HepG2 (cell line): ENCODE results near the gene THAP2. TPM values are rescaled to one million over a fixed set of nuclear protein-coding genes. Genes with fewer than 3 reads are reported as not detected.
A peak's percentile ranks its signal among the peaks of the same experiment; 100 is the strongest.

Experiments used
- AKAP8 ChIP-seq: sonication (generic); formaldehyde crosslinking; IDR thresholded peaks from 2 replicates; pipeline ENCODE4 v1.5.1; 2020; ENCODE audit warnings: mild to moderate bottlenecking, missing genetic modification reagents
- ATF1 ChIP-seq: IDR thresholded peaks from 2 replicates; pipeline ENCODE4 v1.6.1; 2016; ENCODE audit warnings: mild to moderate bottlenecking, control low read depth
- BHLHE40 ChIP-seq: IDR thresholded peaks from 2 replicates; pipeline ENCODE4 v1.6.1; 2011; ENCODE audit warnings: low read length, improper control_type of control experiment
- HNF4G ChIP-seq, 2 experiments: sonication (generic) in 1 of 2; formaldehyde crosslinking in 1 of 2; IDR thresholded peaks; 2 replicates each; pipeline versions ENCODE4 v1.4.0 to v1.6.1; 2011 to 2020; ENCODE audit warnings: borderline replicate concordance in 2 of 2, low read depth in 2 of 2, mild to moderate bottlenecking in 2 of 2, low read length in 1 of 2, missing genetic modification reagents in 1 of 2, moderate library complexity in 1 of 2
- IRX3 ChIP-seq: sonication (generic); formaldehyde crosslinking; IDR thresholded peaks from 2 replicates; pipeline ENCODE4 v1.8.1; 2023; ENCODE audit warnings: mild to moderate bottlenecking, low read depth, missing genetic modification reagents, borderline replicate concordance
- MED1 ChIP-seq: sonication (generic); formaldehyde crosslinking; IDR thresholded peaks from 2 replicates; pipeline ENCODE4 v1.4.0; 2020; ENCODE audit warnings: missing genetic modification reagents
- MEF2D ChIP-seq: sonication (generic); formaldehyde crosslinking; IDR thresholded peaks from 2 replicates; pipeline ENCODE4 v1.5.1; 2020; ENCODE audit warnings: mild to moderate bottlenecking, missing genetic modification reagents
- MYC ChIP-seq: sonication (generic); formaldehyde crosslinking; IDR thresholded peaks from 2 replicates; pipeline ENCODE4 v1.9.0; 2021; ENCODE audit warnings: missing genetic modification reagents, borderline replicate concordance
- NKX3-1 ChIP-seq: sonication (generic); formaldehyde crosslinking; IDR thresholded peaks from 2 replicates; pipeline ENCODE4 v1.5.0; 2020; ENCODE audit warnings: missing genetic modification reagents
- SRSF1 ChIP-seq: fragments of 200-400 bp; formaldehyde crosslinking; optimal IDR thresholded peaks from 2 replicates; pipeline ENCODE3; 2017; ENCODE audit warnings: mild to moderate bottlenecking, low read depth, low read length, moderate library complexity
- SRSF9 ChIP-seq: fragments of 200-400 bp; formaldehyde crosslinking; IDR thresholded peaks from 2 replicates; pipeline ENCODE4 v1.6.1; 2018; ENCODE audit warnings: borderline replicate concordance, mild to moderate bottlenecking, low read depth, low read length; ENCODE audit not compliant: insufficient read depth, poor library complexity, severe bottlenecking
- ZNF331 ChIP-seq: sonication (generic); formaldehyde crosslinking; IDR thresholded peaks from 2 replicates; pipeline ENCODE4 v1.4.0; 2020; ENCODE audit warnings: missing genetic modification reagents
- ZNF33A ChIP-seq: sonication (generic); formaldehyde crosslinking; IDR thresholded peaks from 2 replicates; pipeline ENCODE4 v1.5.1; 2020; ENCODE audit warnings: missing genetic modification reagents, mild to moderate bottlenecking, moderate library complexity, borderline replicate concordance
- ZNF350 ChIP-seq: sonication (generic); formaldehyde crosslinking; IDR thresholded peaks from 2 replicates; pipeline ENCODE4 v1.4.0; 2020; ENCODE audit warnings: mild to moderate bottlenecking, low read depth, missing genetic modification reagents, borderline replicate concordance
- ZNF44 ChIP-seq: sonication (generic); formaldehyde crosslinking; IDR thresholded peaks from 2 replicates; pipeline ENCODE4 v1.5.1; 2020; ENCODE audit warnings: mild to moderate bottlenecking, missing genetic modification reagents
- ZNF776 ChIP-seq: sonication (generic); formaldehyde crosslinking; IDR thresholded peaks from 2 replicates; pipeline ENCODE4 v1.4.0; 2020; ENCODE audit warnings: mild to moderate bottlenecking, missing genetic modification reagents
- polyA plus RNA-seq, 8 experiments: library from polyadenylated mRNA; depleted of rRNA in 3 of 8; stranded (reverse) in 7 of 8; unstranded in 1 of 8; fragments of >200 nt; fragmentation: Illumina TruSeq in 4 of 8; extraction: Trizol in 4 of 8; gene quantifications; 2 replicates each; pipeline versions ENCODE4 v1.2.1 to v1.2.3, GENCODE V29; 2011 to 2016; ENCODE audit warnings: low read depth in 4 of 8, missing spikeins in 1 of 8, mixed read lengths in 1 of 8; ENCODE audit not compliant: insufficient read depth in 1 of 8
- total RNA-seq, 5 experiments: library from RNA; depleted of rRNA; stranded (reverse); fragments of >200 nt; fragmentation: Illumina TruSeq; extraction: Trizol; gene quantifications; 2 replicates each; pipeline ENCODE4 v1.2.3, GENCODE V29; 2016; ENCODE audit warnings: low read depth in 1 of 5
- TF ChIP-seq, protein P1 (sequence below): sonication (generic); formaldehyde crosslinking; IDR thresholded peaks from 2 replicates; pipeline ENCODE4 v1.4.0; 2020; ENCODE audit warnings: missing genetic modification reagents
- TF ChIP-seq, protein P2 (sequence below): sonication (generic); formaldehyde crosslinking; IDR thresholded peaks from 2 replicates; pipeline ENCODE4 v1.9.0; 2021; ENCODE audit warnings: missing genetic modification reagents, borderline replicate concordance
- TF ChIP-seq, protein P3 (sequence below): sonication (generic); formaldehyde crosslinking; IDR thresholded peaks from 2 replicates; pipeline ENCODE4 v1.8.0; 2022; ENCODE audit warnings: missing genetic modification reagents, mild to moderate bottlenecking, moderate library complexity, borderline replicate concordance
- TF ChIP-seq, protein P4 (sequence below): sonication (generic); formaldehyde crosslinking; IDR thresholded peaks from 2 replicates; pipeline ENCODE4 v1.5.0; 2020; ENCODE audit warnings: mild to moderate bottlenecking, missing genetic modification reagents

Gene THAP2
- total and polyA plus RNA-seq, 2 of the 13 experiments (the other 11 are each of a cell fraction or from before 2014, with no cell fraction given): 5.2 to 6.2 TPM

DNA sequence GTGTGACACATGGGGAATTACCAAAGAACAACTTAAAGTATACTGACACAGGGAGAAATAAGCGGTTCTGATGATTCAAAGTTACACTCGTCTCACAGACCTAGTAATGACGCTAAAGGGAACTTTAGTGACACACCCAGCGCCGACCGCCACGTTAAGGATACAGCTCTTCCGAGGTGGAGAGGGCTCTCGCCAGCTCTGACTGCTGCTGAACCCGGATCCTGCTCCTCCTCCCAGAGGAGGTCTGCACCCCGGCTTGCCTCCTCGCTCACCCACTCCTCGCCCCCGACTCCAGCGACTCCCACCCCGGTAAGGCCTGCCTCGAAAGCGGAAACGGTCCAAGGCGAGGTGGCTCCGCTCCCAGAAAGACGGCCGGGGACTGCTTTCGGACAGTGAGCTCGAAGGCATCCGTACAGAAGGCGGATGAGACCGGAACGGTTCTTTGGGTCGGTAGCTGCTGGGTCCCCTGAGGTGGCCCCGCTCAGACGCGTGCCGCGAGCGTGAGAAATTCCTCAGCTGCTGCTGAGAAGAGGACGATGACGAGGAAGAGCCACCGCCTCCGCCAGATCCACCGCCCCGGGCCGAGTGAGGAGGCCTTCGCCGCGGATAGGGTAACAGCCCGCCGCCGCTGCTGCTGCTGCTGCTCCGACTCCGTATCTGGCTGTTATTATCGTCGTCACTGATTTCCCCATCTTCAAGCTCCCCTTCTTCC, 1.1 kb upstream of the THAP2 start (continued):
- TF ChIP-seq, protein P1, sequence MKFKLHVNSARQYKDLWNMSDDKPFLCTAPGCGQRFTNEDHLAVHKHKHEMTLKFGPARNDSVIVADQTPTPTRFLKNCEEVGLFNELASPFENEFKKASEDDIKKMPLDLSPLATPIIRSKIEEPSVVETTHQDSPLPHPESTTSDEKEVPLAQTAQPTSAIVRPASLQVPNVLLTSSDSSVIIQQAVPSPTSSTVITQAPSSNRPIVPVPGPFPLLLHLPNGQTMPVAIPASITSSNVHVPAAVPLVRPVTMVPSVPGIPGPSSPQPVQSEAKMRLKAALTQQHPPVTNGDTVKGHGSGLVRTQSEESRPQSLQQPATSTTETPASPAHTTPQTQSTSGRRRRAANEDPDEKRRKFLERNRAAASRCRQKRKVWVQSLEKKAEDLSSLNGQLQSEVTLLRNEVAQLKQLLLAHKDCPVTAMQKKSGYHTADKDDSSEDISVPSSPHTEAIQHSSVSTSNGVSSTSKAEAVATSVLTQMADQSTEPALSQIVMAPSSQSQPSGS: no peak
- TF ChIP-seq ZNF331 (CRISPR knock-in tag): no peak
- no peak for TF ChIP-seq MEF2D (CRISPR knock-in tag)
- peak; percentile 45; the same call in 1 of the 2 replicates for TF ChIP-seq MYC
- no peak; the same call in 1 of the 2 replicates for TF ChIP-seq IRX3
- no peak for TF ChIP-seq ZNF350 (CRISPR knock-in tag)
- no peak for TF ChIP-seq HNF4G (IDR thresholded peaks at IDR 0.05; ENCODE audit: borderline replicate concordance, low read depth, low read length)
- no peak for TF ChIP-seq HNF4G (CRISPR knock-in tag; IDR thresholded peaks at IDR 0.05; ENCODE audit: borderline replicate concordance, low read depth)
- TF ChIP-seq AKAP8 (CRISPR knock-in tag): no peak
- TF ChIP-seq MED1: no peak
- peak; percentile 40 for TF ChIP-seq SRSF1
- TF ChIP-seq ZNF44: no peak
- no peak for TF ChIP-seq ZNF33A (CRISPR knock-in tag)
- no peak for TF ChIP-seq NKX3-1 (CRISPR knock-in tag)
- TF ChIP-seq, protein P2, sequence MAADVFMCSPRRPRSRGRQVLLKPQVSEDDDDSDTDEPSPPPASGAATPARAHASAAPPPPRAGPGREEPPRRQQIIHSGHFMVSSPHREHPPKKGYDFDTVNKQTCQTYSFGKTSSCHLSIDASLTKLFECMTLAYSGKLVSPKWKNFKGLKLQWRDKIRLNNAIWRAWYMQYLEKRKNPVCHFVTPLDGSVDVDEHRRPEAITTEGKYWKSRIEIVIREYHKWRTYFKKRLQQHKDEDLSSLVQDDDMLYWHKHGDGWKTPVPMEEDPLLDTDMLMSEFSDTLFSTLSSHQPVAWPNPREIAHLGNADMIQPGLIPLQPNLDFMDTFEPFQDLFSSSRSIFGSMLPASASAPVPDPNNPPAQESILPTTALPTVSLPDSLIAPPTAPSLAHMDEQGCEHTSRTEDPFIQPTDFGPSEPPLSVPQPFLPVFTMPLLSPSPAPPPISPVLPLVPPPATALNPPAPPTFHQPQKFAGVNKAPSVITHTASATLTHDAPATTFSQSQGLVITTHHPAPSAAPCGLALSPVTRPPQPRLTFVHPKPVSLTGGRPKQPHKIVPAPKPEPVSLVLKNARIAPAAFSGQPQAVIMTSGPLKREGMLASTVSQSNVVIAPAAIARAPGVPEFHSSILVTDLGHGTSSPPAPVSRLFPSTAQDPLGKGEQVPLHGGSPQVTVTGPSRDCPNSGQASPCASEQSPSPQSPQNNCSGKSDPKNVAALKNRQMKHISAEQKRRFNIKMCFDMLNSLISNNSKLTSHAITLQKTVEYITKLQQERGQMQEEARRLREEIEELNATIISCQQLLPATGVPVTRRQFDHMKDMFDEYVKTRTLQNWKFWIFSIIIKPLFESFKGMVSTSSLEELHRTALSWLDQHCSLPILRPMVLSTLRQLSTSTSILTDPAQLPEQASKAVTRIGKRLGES (CRISPR knock-in tag): no peak
- TF ChIP-seq SRSF9: no peak
- peak; percentile 80 for TF ChIP-seq BHLHE40
- TF ChIP-seq, protein P3, sequence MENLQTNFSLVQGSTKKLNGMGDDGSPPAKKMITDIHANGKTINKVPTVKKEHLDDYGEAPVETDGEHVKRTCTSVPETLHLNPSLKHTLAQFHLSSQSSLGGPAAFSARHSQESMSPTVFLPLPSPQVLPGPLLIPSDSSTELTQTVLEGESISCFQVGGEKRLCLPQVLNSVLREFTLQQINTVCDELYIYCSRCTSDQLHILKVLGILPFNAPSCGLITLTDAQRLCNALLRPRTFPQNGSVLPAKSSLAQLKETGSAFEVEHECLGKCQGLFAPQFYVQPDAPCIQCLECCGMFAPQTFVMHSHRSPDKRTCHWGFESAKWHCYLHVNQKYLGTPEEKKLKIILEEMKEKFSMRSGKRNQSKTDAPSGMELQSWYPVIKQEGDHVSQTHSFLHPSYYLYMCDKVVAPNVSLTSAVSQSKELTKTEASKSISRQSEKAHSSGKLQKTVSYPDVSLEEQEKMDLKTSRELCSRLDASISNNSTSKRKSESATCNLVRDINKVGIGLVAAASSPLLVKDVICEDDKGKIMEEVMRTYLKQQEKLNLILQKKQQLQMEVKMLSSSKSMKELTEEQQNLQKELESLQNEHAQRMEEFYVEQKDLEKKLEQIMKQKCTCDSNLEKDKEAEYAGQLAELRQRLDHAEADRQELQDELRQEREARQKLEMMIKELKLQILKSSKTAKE (CRISPR knock-in tag): no peak
- no peak for TF ChIP-seq ATF1 (CRISPR knock-in tag)
- TF ChIP-seq, protein P4, sequence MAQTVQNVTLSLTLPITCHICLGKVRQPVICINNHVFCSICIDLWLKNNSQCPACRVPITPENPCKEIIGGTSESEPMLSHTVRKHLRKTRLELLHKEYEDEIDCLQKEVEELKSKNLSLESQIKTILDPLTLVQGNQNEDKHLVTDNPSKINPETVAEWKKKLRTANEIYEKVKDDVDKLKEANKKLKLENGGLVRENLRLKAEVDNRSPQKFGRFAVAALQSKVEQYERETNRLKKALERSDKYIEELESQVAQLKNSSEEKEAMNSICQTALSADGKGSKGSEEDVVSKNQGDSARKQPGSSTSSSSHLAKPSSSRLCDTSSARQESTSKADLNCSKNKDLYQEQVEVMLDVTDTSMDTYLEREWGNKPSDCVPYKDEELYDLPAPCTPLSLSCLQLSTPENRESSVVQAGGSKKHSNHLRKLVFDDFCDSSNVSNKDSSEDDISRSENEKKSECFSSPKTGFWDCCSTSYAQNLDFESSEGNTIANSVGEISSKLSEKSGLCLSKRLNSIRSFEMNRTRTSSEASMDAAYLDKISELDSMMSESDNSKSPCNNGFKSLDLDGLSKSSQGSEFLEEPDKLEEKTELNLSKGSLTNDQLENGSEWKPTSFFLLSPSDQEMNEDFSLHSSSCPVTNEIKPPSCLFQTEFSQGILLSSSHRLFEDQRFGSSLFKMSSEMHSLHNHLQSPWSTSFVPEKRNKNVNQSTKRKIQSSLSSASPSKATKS: no peak
- TF ChIP-seq ZNF776 (CRISPR knock-in tag): peak; percentile 86; the same call in 1 of the 2 replicates
